ENCODE measurements around the gene CPOX. TPM values are rescaled to one million over a fixed set of nuclear protein-coding genes. Genes with fewer than 3 reads are reported as not detected.

Gene CPOX
- total RNA-seq, 1 experiment from 2014 or later: 94.6 TPM

GRCh38 chr3:98536456-98537017 lies 56.9 kb downstream of the CPOX start:
- DNase-seq (ENCODE audit: low read depth): peak; percentile 85

DNA sequence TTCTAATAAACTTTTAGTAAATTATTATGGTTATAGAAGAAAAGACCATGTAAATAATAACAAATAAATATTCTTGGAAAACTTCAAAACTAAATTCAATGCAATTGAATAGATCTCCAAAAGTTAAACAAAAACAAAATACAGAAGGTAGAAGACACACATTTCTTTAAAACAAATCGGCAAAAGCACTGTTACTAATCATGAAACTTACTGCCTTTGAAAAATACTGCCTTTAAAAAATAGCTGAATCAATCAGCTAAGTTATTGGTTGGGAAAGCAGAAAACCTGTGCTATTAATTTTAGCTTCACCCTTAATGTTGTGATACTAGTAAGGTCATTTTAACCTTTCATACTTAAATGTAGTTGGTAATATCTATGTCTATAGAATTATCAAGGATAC lies 58.7 kb downstream of the CPOX start:
- no peak for DNase-seq (ENCODE audit: low read depth)

- DNase-seq (ENCODE audit: low read depth): no peak
Observed at GRCh38 chr3:98534168-98534567, 59.2 kb downstream of the CPOX start.

DNA sequence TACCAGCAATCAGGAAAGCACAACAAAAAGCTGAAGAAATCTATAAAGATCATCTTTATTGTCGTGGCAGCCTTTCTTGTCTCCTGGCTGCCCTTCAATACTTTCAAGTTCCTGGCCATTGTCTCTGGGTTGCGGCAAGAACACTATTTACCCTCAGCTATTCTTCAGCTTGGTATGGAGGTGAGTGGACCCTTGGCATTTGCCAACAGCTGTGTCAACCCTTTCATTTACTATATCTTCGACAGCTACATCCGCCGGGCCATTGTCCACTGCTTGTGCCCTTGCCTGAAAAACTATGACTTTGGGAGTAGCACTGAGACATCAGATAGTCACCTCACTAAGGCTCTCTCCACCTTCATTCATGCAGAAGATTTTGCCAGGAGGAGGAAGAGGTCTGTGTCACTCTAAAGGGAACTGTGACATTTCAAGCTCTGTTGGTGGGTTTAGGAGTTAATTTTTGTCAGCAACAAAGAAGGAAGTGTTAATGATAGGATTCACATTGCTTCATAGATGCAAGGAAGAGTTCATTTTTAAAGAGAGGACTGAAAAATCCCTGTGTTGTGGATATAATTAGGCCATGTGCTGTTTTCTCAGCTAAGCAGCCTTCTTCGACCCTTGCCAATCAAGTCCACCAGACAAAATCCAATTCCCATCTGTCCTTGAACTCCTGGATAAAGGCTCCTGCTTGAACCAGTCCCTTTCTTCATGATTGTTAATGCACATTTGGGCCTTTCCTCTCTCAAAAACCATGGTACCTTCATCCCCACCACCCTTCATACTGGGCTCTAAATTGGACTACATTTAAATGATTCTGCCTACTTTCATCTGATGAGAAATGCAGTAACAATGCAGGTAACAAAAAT lies 60.5 kb downstream of the CPOX start:
- DNase-seq (ENCODE audit: low read depth): peak; percentile 58

DNA sequence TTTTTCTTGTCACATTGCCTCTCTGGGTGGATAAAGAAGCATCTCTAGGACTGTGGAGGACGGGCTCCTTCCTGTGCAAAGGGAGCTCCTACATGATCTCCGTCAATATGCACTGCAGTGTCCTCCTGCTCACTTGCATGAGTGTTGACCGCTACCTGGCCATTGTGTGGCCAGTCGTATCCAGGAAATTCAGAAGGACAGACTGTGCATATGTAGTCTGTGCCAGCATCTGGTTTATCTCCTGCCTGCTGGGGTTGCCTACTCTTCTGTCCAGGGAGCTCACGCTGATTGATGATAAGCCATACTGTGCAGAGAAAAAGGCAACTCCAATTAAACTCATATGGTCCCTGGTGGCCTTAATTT lies 61.2 kb downstream of the CPOX start:
- no peak for DNase-seq (ENCODE audit: low read depth)

- peak; percentile 67 for DNase-seq (ENCODE audit: low read depth)
Observed at GRCh38 chr3:98531622-98532274, 61.7 kb downstream of the CPOX start, which contains the start of gene GPR15. Gene GPR15 (plus strand): TSS chr3:98531978. CDS start chr3:98532034, 56 bp downstream.

GRCh38 chr3:98530676-98531075 lies 62.7 kb downstream of the CPOX start:
- DNase-seq (ENCODE audit: low read depth): no peak

DNA sequence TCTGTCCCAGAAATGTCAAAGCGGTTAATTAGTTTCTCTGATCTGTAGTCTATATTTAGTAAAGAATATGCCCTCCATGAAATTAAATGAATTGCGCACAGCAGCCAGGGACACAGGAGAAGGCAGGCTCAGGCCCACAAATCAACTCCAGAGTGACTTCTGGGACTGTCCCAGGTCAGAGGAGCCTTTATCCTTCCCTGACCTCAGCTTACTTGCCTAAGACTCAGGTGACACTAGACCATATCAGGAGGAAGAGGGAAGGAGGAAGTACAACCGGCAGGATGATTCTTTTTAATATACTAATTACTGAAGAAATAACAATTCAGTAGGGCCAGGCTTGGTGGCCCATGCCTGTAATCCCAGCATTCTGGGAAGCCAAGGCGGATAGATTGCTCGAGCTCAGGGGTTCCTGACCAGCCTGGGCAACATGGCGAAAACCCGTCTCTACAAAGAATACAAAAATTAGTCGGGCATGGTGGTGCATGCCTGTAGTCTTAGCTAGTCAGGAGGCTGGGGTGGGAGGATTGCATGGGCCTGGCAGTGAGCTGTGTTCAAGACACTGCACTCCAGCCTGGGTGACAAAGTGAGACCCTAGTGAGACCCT lies 63.5 kb downstream of the CPOX start:
- DNase-seq (ENCODE audit: low read depth): no peak

Other genes with a start within 250 kb of the CPOX start
- gene OR5K4, start 239.8 kb downstream of the CPOX start, total RNA-seq (2014; rRNA removed; shearing (Covaris generic)): not detected in 2 replicates
- gene OR5K3, start 202.9 kb downstream of the CPOX start, total RNA-seq (2014; rRNA removed; shearing (Covaris generic)): not detected in 2 replicates
- gene OR5K1, start 130.4 kb downstream of the CPOX start, total RNA-seq (2014; rRNA removed; shearing (Covaris generic)): not detected in 2 replicates
- not detected in 2 replicates for gene OR5K2, start 95.9 kb downstream of the CPOX start, total RNA-seq (2014; rRNA removed; shearing (Covaris generic))
- gene CLDND1, start 70.7 kb downstream of the CPOX start, total RNA-seq (2014; rRNA removed; shearing (Covaris generic)): 269 and 350 TPM in 2 replicates
- 27.8 and 41.3 TPM in 2 replicates for gene GPR15, start 61.6 kb downstream of the CPOX start, total RNA-seq (2014; rRNA removed; shearing (Covaris generic))
- gene ST3GAL6, start 169.7 kb upstream of the CPOX start, total RNA-seq (2014; rRNA removed; shearing (Covaris generic)): 11.6 and 19.4 TPM in 2 replicates